ENCODE results near the gene TRIM8. TPM values are rescaled to one million over a fixed set of nuclear protein-coding genes. Genes with fewer than 3 reads are reported as not detected.
A peak's percentile ranks its signal among the peaks of the same experiment; 100 is the strongest.

The TRIM8 gene
- polyA plus RNA-seq, 4 donors = 38.1 to 65.1 (median 44.7) TPM

DNA sequence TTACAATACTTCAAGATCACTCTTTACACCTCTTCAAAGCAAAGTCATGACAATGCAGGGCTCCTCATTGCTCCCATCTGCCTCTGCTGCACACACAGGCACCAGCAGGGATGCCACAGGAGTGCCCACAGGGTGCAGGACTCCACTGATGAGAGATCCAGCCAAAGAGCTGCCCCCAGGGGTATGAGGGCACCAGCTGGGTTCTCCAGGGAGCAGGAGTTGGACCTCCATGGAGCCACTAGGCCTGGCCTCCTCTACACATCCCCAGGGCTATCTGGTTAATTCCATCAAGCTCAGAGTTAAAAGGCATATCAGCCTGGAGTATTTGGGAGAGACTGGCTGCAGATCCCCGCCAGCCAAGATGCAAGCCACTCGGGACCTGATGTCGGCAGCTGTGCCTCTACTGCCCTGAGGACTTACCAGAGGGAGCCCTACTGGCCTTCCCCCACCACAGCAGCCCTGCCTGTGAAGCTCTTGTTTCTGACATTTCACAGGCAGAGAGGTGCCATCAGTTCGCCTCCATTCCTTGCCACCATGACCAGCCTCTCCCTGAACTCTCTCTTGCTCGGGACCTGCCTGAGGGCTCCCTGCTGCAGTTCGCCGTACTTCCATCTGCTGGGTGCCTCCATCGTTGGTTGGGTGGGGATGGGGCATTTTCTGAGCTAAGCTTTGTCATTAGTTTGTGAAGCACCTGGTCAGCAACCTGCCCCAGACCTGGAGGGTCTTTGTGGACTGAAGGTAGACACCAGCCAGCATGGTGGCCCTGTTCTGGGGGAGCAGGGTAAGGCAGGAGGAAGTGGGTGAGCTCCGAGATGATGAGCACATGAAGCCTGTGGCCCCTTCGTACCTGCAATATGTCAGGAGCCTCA, 12.5 kb upstream of the TRIM8 start:
- DNase-seq (no peak), FAIRE-seq (no peak)
- peaks cover 0 to 51% (median 7%) of the 10 kb centered on the region in 3 donors for H3K4me1 ChIP-seq (ENCODE audit: control insufficient read depth in 3 of 3, insufficient read depth in 2 of 3, low read depth in 1 of 3, low read length in 2 of 3)
- peaks cover 0 to 59% (median 0%) of the 10 kb centered on the region in 3 donors for H3K36me3 ChIP-seq (ENCODE audit: control insufficient read depth in 3 of 3, insufficient read depth in 2 of 3, low read depth in 1 of 3, low read length in 3 of 3)
- H3K4me3 ChIP-seq (ENCODE audit: low read depth in 1 of 3, low read length in 3 of 3) = no peak overlapping the region
- H3K27ac ChIP-seq (ENCODE audit: low read depth in 1 of 3, low read length in 2 of 3) = peak overlapping the region in 2 of 3 donors; percentile 61 to 69
- no peaks in the 10 kb centered on the region for H3K27me3 ChIP-seq (ENCODE audit: control insufficient read depth in 3 of 3, insufficient read depth in 3 of 3, low read length in 3 of 3)
- 88 to 92% (median 91%) methylated on average over 10 of the region's 10 CpGs for WGBS, 3 donors
- no peaks in the 10 kb centered on the region for H3K9me3 ChIP-seq (ENCODE audit: control insufficient read depth in 2 of 2, insufficient read depth in 1 of 2, low read depth in 1 of 2, low read length in 1 of 2)

DNA sequence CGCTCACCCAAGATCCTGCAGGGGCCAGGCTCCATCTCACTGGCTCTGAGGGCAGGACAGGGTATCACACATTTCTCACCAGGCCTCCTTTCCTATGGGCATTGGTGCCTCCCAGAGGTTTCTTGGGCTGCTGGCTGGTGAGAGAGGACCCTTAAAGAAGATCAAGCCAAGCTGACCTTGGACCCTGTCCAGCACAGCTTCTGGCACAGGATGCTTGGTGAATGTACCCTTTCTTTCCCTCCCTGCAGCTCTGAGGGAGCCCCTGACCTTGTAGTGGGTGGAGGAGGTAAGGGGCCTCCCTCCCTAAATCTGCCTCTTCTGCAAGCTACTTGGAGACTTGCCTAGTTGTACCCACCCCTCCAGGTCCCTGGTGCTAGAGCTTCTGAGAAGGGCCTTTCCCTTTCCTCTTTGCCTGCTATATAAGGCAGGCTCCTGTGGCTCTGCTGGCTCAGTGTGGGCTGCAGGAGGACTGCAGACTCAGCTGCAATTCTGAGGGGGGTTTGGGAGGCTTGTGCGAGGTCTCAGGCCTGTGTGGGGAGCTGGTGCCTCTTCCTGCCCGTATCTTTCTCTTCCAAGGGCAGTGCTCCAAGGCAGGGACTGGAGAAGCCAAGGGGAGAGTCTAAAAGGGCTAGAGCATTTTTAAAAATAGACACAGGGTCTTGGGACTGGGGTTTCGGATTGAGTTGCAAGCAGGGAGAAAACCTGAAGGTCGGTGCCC, 11.7 kb upstream of the TRIM8 start:
- peak overlapping the region in 2 of 3 donors; percentile 61 to 69 for H3K27ac ChIP-seq (ENCODE audit: low read depth in 1 of 3, low read length in 2 of 3)
- no peak overlapping the region for H3K4me3 ChIP-seq (ENCODE audit: low read depth in 1 of 3, low read length in 3 of 3)
- peaks cover 0 to 53% (median 0%) of the 10 kb centered on the region in 3 donors for H3K36me3 ChIP-seq (ENCODE audit: control insufficient read depth in 3 of 3, insufficient read depth in 2 of 3, low read depth in 1 of 3, low read length in 3 of 3)
- WGBS, 3 donors = 49 to 64% (median 62%) methylated on average over 5 of the region's 5 CpGs
- peaks cover 0 to 46% (median 7%) of the 10 kb centered on the region in 3 donors for H3K4me1 ChIP-seq (ENCODE audit: control insufficient read depth in 3 of 3, insufficient read depth in 2 of 3, low read depth in 1 of 3, low read length in 2 of 3)
- no peaks in the 10 kb centered on the region for H3K9me3 ChIP-seq (ENCODE audit: control insufficient read depth in 2 of 2, insufficient read depth in 1 of 2, low read depth in 1 of 2, low read length in 1 of 2)
- FAIRE-seq = no peak
- no peaks in the 10 kb centered on the region for H3K27me3 ChIP-seq (ENCODE audit: control insufficient read depth in 3 of 3, insufficient read depth in 3 of 3, low read length in 3 of 3)
- no peak for DNase-seq

DNA sequence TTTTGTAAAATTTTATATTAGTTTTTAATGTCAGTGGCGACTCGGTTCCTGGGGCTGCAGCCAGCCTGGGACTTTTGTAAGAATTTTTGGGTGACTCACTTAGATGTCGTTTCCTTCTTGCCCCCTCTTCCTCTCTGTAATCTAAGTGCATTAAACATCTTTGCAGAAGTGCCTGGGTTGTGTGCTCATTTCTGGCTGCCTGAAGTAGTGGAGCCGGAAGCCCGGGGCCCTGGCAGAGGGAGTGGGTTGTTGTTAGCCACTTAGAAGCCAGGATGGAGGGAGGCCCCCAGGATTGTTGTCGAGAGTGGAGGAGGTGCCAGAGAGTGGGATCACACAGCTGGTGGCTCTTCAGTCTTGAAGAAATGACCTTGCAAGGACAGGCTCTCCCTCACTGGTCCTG, 11.0 kb upstream of the TRIM8 start:
- no peak overlapping the region for H3K4me3 ChIP-seq (ENCODE audit: low read depth in 1 of 3, low read length in 3 of 3)
- 28 to 75% (median 47%) methylated on average over 6 of the region's 6 CpGs for WGBS, 3 donors
- no peaks in the 10 kb centered on the region for H3K27me3 ChIP-seq (ENCODE audit: control insufficient read depth in 3 of 3, insufficient read depth in 3 of 3, low read length in 3 of 3)
- peaks cover 0 to 38% (median 3%) of the 10 kb centered on the region in 3 donors for H3K4me1 ChIP-seq (ENCODE audit: control insufficient read depth in 3 of 3, insufficient read depth in 2 of 3, low read depth in 1 of 3, low read length in 2 of 3)
- peak overlapping the region in 2 of 3 donors; percentile 61 to 88 for H3K27ac ChIP-seq (ENCODE audit: low read depth in 1 of 3, low read length in 2 of 3)
- H3K36me3 ChIP-seq (ENCODE audit: control insufficient read depth in 3 of 3, insufficient read depth in 2 of 3, low read depth in 1 of 3, low read length in 3 of 3) = peaks cover 0 to 46% (median 0%) of the 10 kb centered on the region in 3 donors
- FAIRE-seq (no peak), DNase-seq (no peak)
- no peaks in the 10 kb centered on the region for H3K9me3 ChIP-seq (ENCODE audit: control insufficient read depth in 2 of 2, insufficient read depth in 1 of 2, low read depth in 1 of 2, low read length in 1 of 2)

DNA sequence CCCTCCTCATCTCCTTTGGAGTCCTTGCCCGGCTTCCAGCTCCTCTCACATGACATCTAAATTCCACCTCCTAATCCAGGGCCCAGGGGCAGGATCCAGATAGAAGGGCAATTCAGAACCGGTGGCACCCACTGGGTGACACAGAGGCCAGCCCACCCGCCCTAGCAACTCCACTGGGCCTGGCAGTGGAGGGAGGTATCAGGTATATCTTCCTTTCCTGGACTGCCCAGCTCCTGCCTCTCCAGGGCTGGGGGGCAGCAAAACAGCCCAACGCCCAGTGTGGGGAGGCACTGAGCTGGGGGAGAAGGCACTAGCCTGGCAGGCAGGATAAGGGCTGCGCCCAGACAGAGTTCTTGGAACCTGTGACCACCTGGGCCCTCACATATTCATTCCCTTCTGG, 10.4 kb upstream of the TRIM8 start:
- DNase-seq (no peak), FAIRE-seq (no peak)
- no peak overlapping the region for H3K4me3 ChIP-seq (ENCODE audit: low read depth in 1 of 3, low read length in 3 of 3)
- WGBS, 3 donors = 78 to 91% (median 85%) methylated on average over 5 of the region's 5 CpGs
- H3K36me3 ChIP-seq (ENCODE audit: control insufficient read depth in 3 of 3, insufficient read depth in 2 of 3, low read depth in 1 of 3, low read length in 3 of 3) = peaks cover 0 to 42% (median 0%) of the 10 kb centered on the region in 3 donors
- peak overlapping the region in 2 of 3 donors; percentile 61 to 88 for H3K27ac ChIP-seq (ENCODE audit: low read depth in 1 of 3, low read length in 2 of 3)
- no peaks in the 10 kb centered on the region for H3K9me3 ChIP-seq (ENCODE audit: control insufficient read depth in 2 of 2, insufficient read depth in 1 of 2, low read depth in 1 of 2, low read length in 1 of 2)
- peaks cover 0 to 37% (median 3%) of the 10 kb centered on the region in 3 donors for H3K4me1 ChIP-seq (ENCODE audit: control insufficient read depth in 3 of 3, insufficient read depth in 2 of 3, low read depth in 1 of 3, low read length in 2 of 3)
- no peaks in the 10 kb centered on the region for H3K27me3 ChIP-seq (ENCODE audit: control insufficient read depth in 3 of 3, insufficient read depth in 3 of 3, low read length in 3 of 3)

DNA sequence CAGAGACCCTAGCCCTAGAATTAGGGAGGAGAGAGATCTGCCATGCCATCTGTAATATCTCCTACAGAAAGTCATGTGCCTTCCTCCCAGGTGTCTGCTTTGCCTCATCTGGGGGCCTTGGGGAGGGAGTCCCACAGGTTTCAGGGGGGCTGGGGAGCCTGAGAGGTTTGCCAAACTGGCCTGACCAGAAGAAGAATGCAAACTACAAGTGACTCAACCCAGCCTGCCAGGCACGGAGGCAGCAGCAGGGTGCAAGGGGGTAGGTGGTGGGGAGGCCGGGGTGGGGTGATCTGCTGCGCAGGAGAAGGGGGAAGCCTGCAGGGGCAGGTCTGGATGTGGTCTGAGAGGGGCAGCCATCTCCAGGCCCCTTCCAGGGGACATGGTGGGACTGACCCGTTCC, 9.6 kb upstream of the TRIM8 start:
- Histone ChIP-seq H3K27me3 (ENCODE audit: control insufficient read depth in 3 of 3, insufficient read depth in 3 of 3, low read length in 3 of 3) (no peaks in the 10 kb centered on the region), H3K36me3 (ENCODE audit: control insufficient read depth in 3 of 3, insufficient read depth in 2 of 3, low read depth in 1 of 3, low read length in 3 of 3) (peaks cover 0 to 34% (median 0%) of the 10 kb centered on the region in 3 donors), H3K27ac (ENCODE audit: low read depth in 1 of 3, low read length in 2 of 3) (no peak overlapping the region), H3K4me1 (ENCODE audit: control insufficient read depth in 3 of 3, insufficient read depth in 2 of 3, low read depth in 1 of 3, low read length in 2 of 3) (peaks cover 0 to 31% (median 3%) of the 10 kb centered on the region in 3 donors), H3K4me3 (ENCODE audit: low read depth in 1 of 3, low read length in 3 of 3) (no peak overlapping the region), H3K9me3 (ENCODE audit: control insufficient read depth in 2 of 2, insufficient read depth in 1 of 2, low read depth in 1 of 2, low read length in 1 of 2) (no peaks in the 10 kb centered on the region)
- DNase-seq = no peak
- whole genome bisulfite sequencing, 3 donors = 63 to 68% (median 68%) methylated on average over 4 of the region's 4 CpGs
- FAIRE-seq = no peak

DNA sequence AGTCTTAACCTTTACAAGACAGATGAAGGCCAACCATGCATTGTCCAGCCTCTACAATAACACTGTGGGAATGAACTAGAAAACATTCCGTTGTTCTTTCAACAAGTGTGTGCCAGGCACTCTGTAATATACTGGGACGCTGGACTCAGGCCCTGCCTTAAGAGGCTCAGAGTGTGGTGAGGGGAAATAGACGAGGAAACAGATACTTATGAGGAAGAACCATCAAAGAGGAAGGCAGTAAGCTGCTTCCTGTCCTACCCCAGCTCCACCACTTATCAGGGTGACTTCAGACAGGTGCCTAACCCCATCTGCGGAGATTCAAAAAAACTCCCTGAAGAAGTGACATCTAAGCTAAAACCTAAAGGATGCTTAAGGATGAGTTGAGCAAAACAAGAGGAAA, 8.9 kb upstream of the TRIM8 start:
- WGBS, 3 donors = 51 to 58% (median 56%) methylated on average over 4 of the region's 4 CpGs
- FAIRE-seq = no peak
- Histone ChIP-seq H3K27ac (ENCODE audit: low read depth in 1 of 3, low read length in 2 of 3) (peak overlapping the region in 1 of 3 donors; percentile 14), H3K9me3 (ENCODE audit: control insufficient read depth in 2 of 2, insufficient read depth in 1 of 2, low read depth in 1 of 2, low read length in 1 of 2) (no peaks in the 10 kb centered on the region), H3K27me3 (ENCODE audit: control insufficient read depth in 3 of 3, insufficient read depth in 3 of 3, low read length in 3 of 3) (no peaks in the 10 kb centered on the region), H3K4me1 (ENCODE audit: control insufficient read depth in 3 of 3, insufficient read depth in 2 of 3, low read depth in 1 of 3, low read length in 2 of 3) (peaks cover 0 to 28% (median 3%) of the 10 kb centered on the region in 3 donors), H3K4me3 (ENCODE audit: low read depth in 1 of 3, low read length in 3 of 3) (no peak overlapping the region), H3K36me3 (ENCODE audit: control insufficient read depth in 3 of 3, insufficient read depth in 2 of 3, low read depth in 1 of 3, low read length in 3 of 3) (peaks cover 0 to 27% (median 0%) of the 10 kb centered on the region in 3 donors)
- DNase-seq = no peak

DNA sequence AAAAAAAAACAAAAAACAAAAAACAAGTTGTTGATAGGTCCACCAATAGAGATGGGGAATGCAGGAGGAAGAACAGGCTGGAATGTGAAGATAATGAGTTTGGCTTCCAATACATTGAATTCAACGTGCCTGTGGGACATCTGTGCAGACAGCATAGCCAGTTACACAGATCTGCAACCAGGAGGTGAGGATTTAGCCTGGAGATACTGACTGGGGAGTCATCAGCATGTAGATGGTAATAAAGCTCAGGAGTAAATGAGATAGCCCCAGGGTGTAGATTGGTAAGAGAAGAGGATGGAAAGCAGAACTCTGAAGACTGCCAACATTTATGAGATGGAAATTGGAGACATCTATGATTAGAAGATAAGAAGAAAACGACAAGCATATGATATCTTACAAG, 4.7 kb upstream of the TRIM8 start:
- Histone ChIP-seq H3K4me1 (ENCODE audit: control insufficient read depth in 3 of 3, insufficient read depth in 2 of 3, low read depth in 1 of 3, low read length in 2 of 3) (peaks cover 0 to 13% (median 0%) of the 10 kb centered on the region in 3 donors), H3K9me3 (ENCODE audit: control insufficient read depth in 2 of 2, insufficient read depth in 1 of 2, low read depth in 1 of 2, low read length in 1 of 2) (no peaks in the 10 kb centered on the region), H3K27ac (ENCODE audit: low read depth in 1 of 3, low read length in 2 of 3) (no peak overlapping the region), H3K4me3 (ENCODE audit: low read depth in 1 of 3, low read length in 3 of 3) (no peak overlapping the region), H3K36me3 (ENCODE audit: control insufficient read depth in 3 of 3, insufficient read depth in 2 of 3, low read depth in 1 of 3, low read length in 3 of 3) (no peaks in the 10 kb centered on the region), H3K27me3 (ENCODE audit: control insufficient read depth in 3 of 3, insufficient read depth in 3 of 3, low read length in 3 of 3) (no peaks in the 10 kb centered on the region)
- 9 to 35% (median 25%) methylated on average over 2 of the region's 2 CpGs for WGBS, 3 donors
- no peak for DNase-seq
- no peak for FAIRE-seq

DNA sequence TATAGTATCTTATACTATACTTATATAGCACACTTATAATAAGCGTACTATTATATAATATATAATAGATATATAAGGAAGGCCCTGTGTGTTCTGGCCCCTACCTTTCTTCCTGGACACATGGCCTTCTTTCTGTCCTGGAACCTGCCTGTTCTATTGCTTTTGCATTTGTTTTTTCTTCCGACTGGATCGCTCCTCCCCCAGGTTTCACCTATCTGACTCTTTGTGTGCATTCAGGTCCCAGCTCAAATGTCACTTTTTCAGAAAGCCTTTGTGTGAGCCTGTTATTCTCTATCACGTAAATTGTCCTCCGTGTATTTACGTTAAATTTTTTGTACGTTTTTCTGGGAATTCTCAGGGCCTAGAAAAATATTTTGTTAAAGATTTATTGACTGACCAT, 2.9 kb upstream of the TRIM8 start:
- DNase-seq = peak in 1 of 2 donors; percentile 52
- H3K27ac ChIP-seq (ENCODE audit: low read depth in 1 of 3, low read length in 2 of 3) = peak overlapping the region; percentile 59 to 93 (median 72)
- peak overlapping the region in 2 of 3 donors; percentile 81 to 95 for H3K4me3 ChIP-seq (ENCODE audit: low read depth in 1 of 3, low read length in 3 of 3)
- no peak for FAIRE-seq
- H3K36me3 ChIP-seq (ENCODE audit: control insufficient read depth in 3 of 3, insufficient read depth in 2 of 3, low read depth in 1 of 3, low read length in 3 of 3) = peaks cover 0 to 8% (median 0%) of the 10 kb centered on the region in 3 donors
- H3K27me3 ChIP-seq (ENCODE audit: control insufficient read depth in 3 of 3, insufficient read depth in 3 of 3, low read length in 3 of 3) = no peaks in the 10 kb centered on the region
- 11 to 31% (median 22%) methylated on average over 7 of the region's 7 CpGs for WGBS, 3 donors
- peaks cover 0 to 6% (median 0%) of the 10 kb centered on the region in 3 donors for H3K4me1 ChIP-seq (ENCODE audit: control insufficient read depth in 3 of 3, insufficient read depth in 2 of 3, low read depth in 1 of 3, low read length in 2 of 3)
- H3K9me3 ChIP-seq (ENCODE audit: control insufficient read depth in 2 of 2, insufficient read depth in 1 of 2, low read depth in 1 of 2, low read length in 1 of 2) = no peaks in the 10 kb centered on the region

All from small intestine (tissue), 7 donors.